Measurements from ENCODE around the gene FBXL15. TPM values are rescaled to one million over a fixed set of nuclear protein-coding genes. Genes with fewer than 3 reads are reported as not detected.
A peak's percentile ranks its signal among the peaks of the same experiment; 100 is the strongest.

Gene FBXL15
- total and polyA plus RNA-seq, 2 of the 4 experiments (the other 2 are of a cell fraction), result 3.0 to 8.4 TPM

- no peak overlapping the region for H3K4ac ChIP-seq (ENCODE audit: low read depth, low read length)
- no peak overlapping the region for H4K8ac ChIP-seq (ENCODE audit: low read depth in 2 of 2, low read length in 2 of 2)
- H3K4me2 ChIP-seq (ENCODE audit: low read depth, low read length), result no peak overlapping the region
- no peak overlapping the region for H2AFZ ChIP-seq (replicated peaks; ENCODE audit: low read length, poor library complexity)
- H2AK5ac ChIP-seq (ENCODE audit: low read depth, low read length), result no peak overlapping the region
- peaks cover 3% of the 10 kb centered on the region; the same call in 1 of the 2 replicates for H4K20me1 ChIP-seq (ENCODE audit: insufficient read depth, low read length)
- H2BK5ac ChIP-seq (ENCODE audit: low read depth, low read length, poor library complexity, severe bottlenecking), result no peak overlapping the region
- ATAC-seq (ENCODE audit: low read depth) (no peak), DNase-seq (no peak)
- H3K4me1 ChIP-seq (ENCODE audit: control insufficient read depth, insufficient read depth, low read length), result peaks cover 17% of the 10 kb centered on the region
- no peak overlapping the region for H4K5ac ChIP-seq (ENCODE audit: low read depth, low read length)
- H3K4me3 ChIP-seq (ENCODE audit: insufficient read depth, low read depth, low read length), result no peak overlapping the region
- no peak overlapping the region for H3K9ac ChIP-seq (ENCODE audit: low read depth, low read length)
- no peak overlapping the region for H2BK15ac ChIP-seq (ENCODE audit: low read depth, low read length)
- H2BK20ac ChIP-seq (ENCODE audit: low read depth, low read length), result no peak overlapping the region
- H2BK120ac ChIP-seq (ENCODE audit: low read depth, low read length), result no peak overlapping the region
- no peak overlapping the region for H3K27ac ChIP-seq (ENCODE audit: insufficient read depth, low read length)
- H3K27me3 ChIP-seq (ENCODE audit: control insufficient read depth, insufficient read depth, low read length), result no peaks in the 10 kb centered on the region
- H3K9me1 ChIP-seq (ENCODE audit: insufficient read depth, low read length), result peaks cover 10% of the 10 kb centered on the region
- dilution Hi-C loops (cut with HindIII; ENCODE audit: low sequenced_read_pairs, unreplicated experiment), result no loop called here
- peaks cover 21% of the 10 kb centered on the region; the same call in 1 of the 2 replicates for H3K36me3 ChIP-seq (ENCODE audit: control insufficient read depth, insufficient read depth, low read length)
- H3K9me3 ChIP-seq (ENCODE audit: control insufficient read depth, insufficient read depth, low read length), result no peaks in the 10 kb centered on the region
- intact Hi-C loops (cut with micrococcal nuclease), result loop anchor here (5.0 to 10.0 kb wide), 2 partner anchors 185 to 247 kb away; partner anchors contain the start of gene TRIM8
- H3K79me1 ChIP-seq (ENCODE audit: low read depth in 1 of 2, low read length in 2 of 2), result peaks cover 26 to 38% of the 10 kb centered on the region in 2 experiments
- no TSS peak for BruUV-seq (replicated peaks)
- no peak overlapping the region for H4K91ac ChIP-seq (ENCODE audit: insufficient read depth, low read depth, low read length)
- CTCF ChIA-PET, result no interaction called here
- H2AK9ac ChIP-seq (replicated peaks; ENCODE audit: low read depth, low read length, poor library complexity), result no peak overlapping the region
- H3K18ac ChIP-seq (ENCODE audit: low read depth, low read length), result no peak overlapping the region
- WGBS, 2 experiments (ENCODE audit: extremely low coverage in 2 of 2, insufficient read length in 1 of 2), result 100% methylated on average over 2 of the region's 14 CpGs; no CpG with 5 or more reads in 1 of the 2 experiments
- POLR2A ChIA-PET (ENCODE audit: unreplicated experiment), result no interaction called here
- in situ Hi-C loops (cut with MboI; ENCODE audit: low sequenced_read_pairs), result no loop called here
- H3K56ac ChIP-seq (ENCODE audit: extremely low read depth, insufficient read depth, low read length), result no peak overlapping the region
- TF ChIP-seq SMC3 (IDR thresholded peaks at IDR 0.05; ENCODE audit: low read depth, low read length), result no peak
- peak; percentile 53; the same call in 1 of the 2 replicates for TF ChIP-seq CEBPB (IDR thresholded peaks at IDR 0.05; ENCODE audit: low read depth, low read length)
- no peak overlapping the region for H3K14ac ChIP-seq (replicated peaks; ENCODE audit: low read depth, low read length)
- H3K23ac ChIP-seq (ENCODE audit: low read depth, low read length), result no peak overlapping the region
Measured at GRCh38 chr10:102397222-102398171, 23.1 kb upstream of the FBXL15 start.
